Osteoblast (primary cell): ENCODE data around the gene CPED1. TPM values are rescaled to one million over a fixed set of nuclear protein-coding genes. Genes with fewer than 3 reads are reported as not detected.
A peak's percentile ranks its signal among the peaks of the same experiment; 100 is the strongest.

Source experiments
- DNase-seq: peaks from one replicate; pipeline ENCODE4 v3.0.0; 2011; ENCODE audit warnings: low spot score, mixed read lengths; ENCODE audit not compliant: insufficient read length; ENCODE audit errors: missing footprints
- H2AFZ ChIP-seq: 2 replicates; pipeline ENCODE4 v1.6.0; 2011; ENCODE audit warnings: mild to moderate bottlenecking, low read length
- H3K27ac ChIP-seq: 2 replicates; pipeline ENCODE4 v1.5.1; 2011; ENCODE audit warnings: mild to moderate bottlenecking, low read depth, low read length, moderate library complexity
- H3K27me3 ChIP-seq: 2 replicates; pipeline ENCODE4 v1.6.0; 2012; ENCODE audit warnings: mild to moderate bottlenecking, control low read depth, inconsistent platforms, low read length, moderate library complexity; ENCODE audit not compliant: insufficient read depth
- H3K36me3 ChIP-seq: 2 replicates; pipeline ENCODE4 v1.5.1; 2011; ENCODE audit warnings: mild to moderate bottlenecking, low read length, control low read depth, moderate library complexity; ENCODE audit not compliant: insufficient read depth
- H3K4me1 ChIP-seq: 2 replicates; pipeline ENCODE4 v1.5.1; 2011; ENCODE audit warnings: mild to moderate bottlenecking, low read length, control low read depth, moderate library complexity; ENCODE audit not compliant: insufficient read depth
- H3K4me2 ChIP-seq: 2 replicates; pipeline ENCODE4 v1.6.0; 2011; ENCODE audit warnings: mild to moderate bottlenecking, low read length; ENCODE audit not compliant: insufficient read depth
- H3K4me3 ChIP-seq: fragments of 200-600 bp; sonication (generic); 3 replicates; pipeline ENCODE4 v1.5.1; 2012; ENCODE audit warnings: mild to moderate bottlenecking, low read length, inconsistent platforms; ENCODE audit not compliant: insufficient read depth
- H3K79me2 ChIP-seq: 2 replicates; pipeline ENCODE4 v1.6.0; 2012; ENCODE audit warnings: mild to moderate bottlenecking, low read length, control low read depth, inconsistent platforms; ENCODE audit not compliant: insufficient read depth
- H3K9me3 ChIP-seq: 2 replicates; pipeline ENCODE4 v1.5.1; 2011; ENCODE audit warnings: low read depth, low read length, control low read depth
- H4K20me1 ChIP-seq: 2 replicates; pipeline ENCODE4 v1.6.0; 2012; ENCODE audit warnings: mild to moderate bottlenecking, low read length, control low read depth; ENCODE audit not compliant: insufficient read depth
- CTCF ChIP-seq: IDR thresholded peaks from 2 replicates; pipeline ENCODE4 v1.5.1; 2011; ENCODE audit warnings: mild to moderate bottlenecking, low read depth, low read length, moderate library complexity; ENCODE audit errors: extremely low read depth
- total RNA-seq: library from RNA; depleted of rRNA; stranded (reverse); fragments of >200 nt; gene quantifications from 2 replicates; pipeline ENCODE4 v1.2.3, GENCODE V29; 2012

Gene CPED1
- total RNA-seq, 1 donor, result 30.8 TPM

GRCh38 chr7:121084748-121085336, 96.3 kb downstream of the CPED1 start:
- peak overlapping the region; percentile 67 for H3K4me2 ChIP-seq
- H3K4me1 ChIP-seq, result peaks cover 60% of the 10 kb centered on the region
- no peaks in the 10 kb centered on the region for H3K27me3 ChIP-seq
- peak overlapping the region; percentile 34 for H3K4me3 ChIP-seq
- peak overlapping the region; percentile 83 for H3K27ac ChIP-seq
- TF ChIP-seq CTCF, result no peak
- H2AFZ ChIP-seq, result no peak overlapping the region
- no peaks in the 10 kb centered on the region for H3K9me3 ChIP-seq
- peak; percentile 22 for DNase-seq
- no peaks in the 10 kb centered on the region for H3K36me3 ChIP-seq
- H3K79me2 ChIP-seq, result no peaks in the 10 kb centered on the region
- H4K20me1 ChIP-seq, result no peaks in the 10 kb centered on the region

GRCh38 chr7:121085922-121086321, 97.4 kb downstream of the CPED1 start:
- no peak for TF ChIP-seq CTCF
- Histone ChIP-seq H3K4me3 (no peak overlapping the region), H4K20me1 (no peaks in the 10 kb centered on the region), H3K36me3 (no peaks in the 10 kb centered on the region), H3K9me3 (no peaks in the 10 kb centered on the region), H3K27ac (peak overlapping the region; percentile 83), H2AFZ (no peak overlapping the region), H3K79me2 (no peaks in the 10 kb centered on the region), H3K4me2 (peak overlapping the region; percentile 67), H3K4me1 (peaks cover 60% of the 10 kb centered on the region), H3K27me3 (no peaks in the 10 kb centered on the region)
- no peak for DNase-seq

GRCh38 chr7:121088870-121089269, 100.4 kb downstream of the CPED1 start:
- no peak overlapping the region for H3K4me3 ChIP-seq
- no peaks in the 10 kb centered on the region for H3K27me3 ChIP-seq
- no peaks in the 10 kb centered on the region for H3K9me3 ChIP-seq
- no peaks in the 10 kb centered on the region for H3K79me2 ChIP-seq
- no peaks in the 10 kb centered on the region for H4K20me1 ChIP-seq
- no peak for TF ChIP-seq CTCF
- H3K4me2 ChIP-seq, result no peak overlapping the region
- peaks cover 35% of the 10 kb centered on the region for H3K4me1 ChIP-seq
- H2AFZ ChIP-seq, result no peak overlapping the region
- no peak for DNase-seq
- no peak overlapping the region for H3K27ac ChIP-seq
- no peaks in the 10 kb centered on the region for H3K36me3 ChIP-seq

- no peak for TF ChIP-seq CTCF
- Histone ChIP-seq H3K4me2 (no peak overlapping the region), H3K9me3 (no peaks in the 10 kb centered on the region), H3K36me3 (peaks cover under 1% of the 10 kb centered on the region), H4K20me1 (no peaks in the 10 kb centered on the region), H3K79me2 (no peaks in the 10 kb centered on the region), H2AFZ (no peak overlapping the region), H3K27ac (no peak overlapping the region), H3K4me3 (no peak overlapping the region), H3K27me3 (no peaks in the 10 kb centered on the region), H3K4me1 (no peaks in the 10 kb centered on the region)
- no peak for DNase-seq
These were observed 106.3 kb downstream of the CPED1 start for GRCh38 chr7:121094829-121095228.
